HEK293T (cell line): ENCODE measurements around the gene MPRIP.

Source experiments
- CTCF ChIA-PET: fragments of 350-600 bp; formaldehyde crosslinking; extraction: SDS; loops from one replicate; lab custom pipeline; 2021; ENCODE audit warnings: antibody characterized with exemption, inconsistent platforms; lab: Yijun Ruan, JAX
- POLR2A ChIA-PET: fragments of 350-600 bp; formaldehyde crosslinking; extraction: SDS; loops from one replicate; lab custom pipeline; 2020; ENCODE audit warnings: antibody characterized with exemption, inconsistent platforms; lab: Yijun Ruan, JAX
- DNase-seq: peaks from one replicate; pipeline ENCODE4 v3.0.0; 2012; ENCODE audit warnings: mixed read lengths; ENCODE audit errors: extremely low spot score
- ARNT ChIP-seq: fragments of 450-650 bp; IDR thresholded peaks from 2 replicates; pipeline ENCODE4 v1.6.1; 2017; ENCODE audit warnings: mild to moderate bottlenecking
- BHLHE40 ChIP-seq: fragments of 450-650 bp; IDR thresholded peaks from 2 replicates; pipeline ENCODE4 v1.6.1; 2016; ENCODE audit warnings: mild to moderate bottlenecking, moderate library complexity, borderline replicate concordance
- CTBP1 ChIP-seq: fragments of 450-650 bp; IDR thresholded peaks from 2 replicates; pipeline ENCODE4 v1.6.1; 2016; ENCODE audit warnings: borderline replicate concordance
- ELF4 ChIP-seq: fragments of 450-650 bp; IDR thresholded peaks from 2 replicates; pipeline ENCODE4 v1.6.1; 2017; ENCODE audit warnings: antibody characterized with exemption
- FOXA1 ChIP-seq: fragments of 450-650 bp; IDR thresholded peaks from 2 replicates; pipeline ENCODE4 v1.6.1; 2016; ENCODE audit warnings: mild to moderate bottlenecking
- FOXK2 ChIP-seq: fragments of 450-650 bp; IDR thresholded peaks from 2 replicates; pipeline ENCODE4 v1.6.1; 2016; ENCODE audit warnings: mild to moderate bottlenecking
- FOXM1 ChIP-seq: fragments of 450-650 bp; IDR thresholded peaks from 2 replicates; pipeline ENCODE4 v1.6.1; 2017; ENCODE audit warnings: mild to moderate bottlenecking, borderline replicate concordance
- HDGF ChIP-seq: fragments of 450-650 bp; IDR thresholded peaks from 2 replicates; pipeline ENCODE4 v1.6.1; 2017; ENCODE audit warnings: antibody characterized with exemption, borderline replicate concordance
- L3MBTL2 ChIP-seq: fragments of 450-650 bp; conservative IDR thresholded peaks from 2 replicates; pipeline ENCODE4 v1.6.1; 2016; ENCODE audit warnings: mild to moderate bottlenecking
- LEF1 ChIP-seq: fragments of 450-650 bp; IDR thresholded peaks from 2 replicates; pipeline ENCODE4 v1.6.1; 2017; ENCODE audit warnings: mild to moderate bottlenecking, borderline replicate concordance
- NFRKB ChIP-seq: fragments of 450-650 bp; IDR thresholded peaks from 2 replicates; pipeline ENCODE4 v1.6.1; 2016; ENCODE audit warnings: mild to moderate bottlenecking, moderate library complexity
- PKNOX1 ChIP-seq: fragments of 450-650 bp; IDR thresholded peaks from 2 replicates; pipeline ENCODE4 v1.6.1; 2016
- SP1 ChIP-seq: fragments of 450-650 bp; IDR thresholded peaks from 2 replicates; pipeline ENCODE4 v1.6.1; 2017
- SUZ12 ChIP-seq: fragments of 450-650 bp; IDR thresholded peaks from 2 replicates; pipeline ENCODE4 v1.6.1; 2016; ENCODE audit warnings: mild to moderate bottlenecking
- TARDBP ChIP-seq: fragments of 450-650 bp; IDR thresholded peaks from 2 replicates; pipeline ENCODE4 v1.6.1; 2016
- ZNF384 ChIP-seq: fragments of 450-650 bp; IDR thresholded peaks from 2 replicates; pipeline ENCODE4 v1.6.1; 2016

The MPRIP gene

DNA sequence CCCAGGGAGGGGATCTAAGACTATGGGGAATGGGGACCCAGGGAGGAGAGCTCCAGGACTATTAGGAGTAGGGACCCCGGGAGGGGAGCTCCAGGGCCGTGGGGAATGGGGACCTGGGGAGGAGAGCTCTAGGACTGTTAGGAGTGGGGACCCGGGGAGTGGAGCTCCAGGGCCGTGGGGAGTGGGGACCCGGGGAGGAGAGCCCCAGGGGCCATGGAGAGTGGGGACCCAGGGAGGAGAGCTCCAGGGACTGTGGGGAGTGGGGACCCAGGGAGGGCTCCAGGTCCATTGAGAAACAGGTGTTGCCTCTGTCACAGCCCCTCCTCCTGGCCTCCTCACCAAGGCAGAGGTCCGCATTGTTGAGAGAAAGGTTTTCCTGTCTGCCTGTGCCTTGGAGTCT is 16.0 kb downstream of the MPRIP start:
- ChIA-PET POLR2A (no interaction called here), CTCF (interaction anchor here (0.6 kb wide), 1 partner anchor 12 kb away, joined by 5 read pairs; no protein-coding TSS in a partner anchor)

GRCh38 chr17:17059301-17059890 is 17.1 kb downstream of the MPRIP start:
- POLR2A ChIA-PET, result no interaction called here
- TF ChIP-seq FOXM1 (no peak), CTBP1 (no peak), L3MBTL2 (no peak)
- no peak for DNase-seq
- CTCF ChIA-PET, result no interaction called here

More for the DNA sequence above, 16.0 kb downstream of the MPRIP start:
- TF ChIP-seq NFRKB (no peak), ARNT (no peak), FOXM1 (no peak), FOXA1 (no peak), SP1 (no peak), ELF4 (no peak), BHLHE40 (no peak), HDGF (no peak), CTBP1 (no peak), SUZ12 (no peak), L3MBTL2 (no peak), LEF1 (no peak), PKNOX1 (no peak), ZNF384 (no peak), FOXK2 (no peak), TARDBP (no peak)
- DNase-seq, result no peak

DNA sequence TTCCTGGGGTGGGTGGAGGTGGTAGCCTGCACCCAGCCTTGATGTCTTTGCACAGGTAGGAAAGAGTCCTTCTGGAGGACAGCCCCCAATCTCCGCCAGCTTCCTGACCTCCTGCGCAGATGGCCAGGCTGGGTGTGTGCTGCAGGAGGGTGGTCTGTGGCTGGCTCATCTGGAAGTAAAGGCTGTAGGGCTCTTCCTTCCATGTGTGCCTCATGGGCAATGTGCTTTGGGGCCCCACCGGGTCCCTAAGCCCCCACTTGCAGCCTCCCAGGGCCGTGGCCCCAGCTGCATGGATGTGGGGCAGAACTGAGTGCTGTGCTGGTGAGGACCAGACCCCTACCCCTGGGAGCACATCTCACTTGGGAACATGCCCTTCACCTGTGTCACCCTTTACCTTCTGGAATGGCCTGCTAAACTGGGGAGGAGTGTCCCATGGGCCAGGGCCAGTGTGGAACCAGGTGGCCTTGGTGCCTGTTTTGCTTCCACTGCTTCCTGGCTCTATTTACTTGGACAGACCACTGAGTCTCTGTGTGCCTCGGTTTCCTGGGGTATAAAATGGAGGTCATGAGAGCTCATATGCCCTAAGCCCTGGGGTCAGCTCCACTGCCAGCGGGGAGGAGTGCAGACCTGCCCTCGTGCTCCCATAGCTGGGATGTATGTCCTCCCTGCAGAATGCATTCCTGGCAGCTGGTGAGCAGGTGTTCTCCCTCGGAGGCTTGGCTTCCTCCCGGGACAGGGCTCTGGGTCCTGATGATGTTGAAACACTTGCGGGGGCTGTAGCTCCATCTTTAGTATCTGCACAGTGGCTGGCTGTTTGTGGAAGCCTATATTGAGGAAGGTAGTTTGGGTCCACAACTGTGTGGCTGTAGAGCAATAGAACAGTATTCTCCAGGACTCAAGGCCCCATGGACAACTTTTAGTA is 18.0 kb downstream of the MPRIP start:
- ChIA-PET CTCF (no interaction called here), POLR2A (no interaction called here)
- DNase-seq, result no peak
- TF ChIP-seq ARNT, result no peak
- TF ChIP-seq ZNF384, result no peak
- TF ChIP-seq SUZ12, result no peak
- TF ChIP-seq HDGF, result no peak
- TF ChIP-seq CTBP1, result no peak
- TF ChIP-seq LEF1, result no peak
- TF ChIP-seq L3MBTL2, result no peak

- POLR2A ChIA-PET, result no interaction called here
- no peak for DNase-seq
- CTCF ChIA-PET, result no interaction called here
- TF ChIP-seq LEF1, result no peak
- TF ChIP-seq SUZ12, result no peak
- TF ChIP-seq TARDBP, result no peak
- no peak for TF ChIP-seq HDGF
- TF ChIP-seq FOXA1, result no peak
- no peak for TF ChIP-seq FOXK2
- TF ChIP-seq BHLHE40, result no peak
- TF ChIP-seq PKNOX1, result no peak
- TF ChIP-seq ELF4, result no peak
- no peak for TF ChIP-seq NFRKB
- TF ChIP-seq ZNF384, result no peak
- no peak for TF ChIP-seq CTBP1
Observed at GRCh38 chr17:17060930-17061329, 18.7 kb downstream of the MPRIP start.

DNA sequence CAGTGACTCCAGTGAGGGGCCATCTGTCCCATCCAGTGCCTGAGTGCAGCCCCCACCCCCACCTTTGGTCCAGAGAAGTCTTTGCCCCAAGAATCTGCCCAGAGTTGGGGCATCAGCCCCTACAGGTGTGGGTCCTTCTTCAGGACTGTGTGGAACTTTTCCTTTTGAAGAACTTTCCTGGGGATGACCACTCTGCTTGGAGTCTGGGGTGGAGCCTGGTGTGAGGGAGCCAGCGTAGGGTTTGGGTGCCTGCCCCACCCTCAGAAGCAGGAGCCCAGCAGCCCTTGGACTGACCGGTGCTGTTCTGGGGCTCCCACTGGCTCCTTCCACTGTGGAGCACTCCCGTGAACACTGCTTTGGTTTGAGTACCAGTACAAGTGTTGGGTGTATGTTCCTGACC is 19.3 kb downstream of the MPRIP start:
- POLR2A ChIA-PET, result no interaction called here
- CTCF ChIA-PET, result no interaction called here
- no peak for DNase-seq
- TF ChIP-seq CTBP1 (no peak), BHLHE40 (no peak), TARDBP (no peak), HDGF (no peak), SP1 (no peak), ARNT (no peak), NFRKB (no peak), LEF1 (no peak), SUZ12 (no peak), ELF4 (no peak), L3MBTL2 (no peak)

- TF ChIP-seq L3MBTL2, result no peak
- no peak for TF ChIP-seq ELF4
- no peak for TF ChIP-seq NFRKB
- TF ChIP-seq FOXA1, result no peak
- TF ChIP-seq LEF1, result no peak
- no peak for TF ChIP-seq BHLHE40
- no peak for TF ChIP-seq FOXM1
- no peak for TF ChIP-seq PKNOX1
- no peak for TF ChIP-seq TARDBP
- TF ChIP-seq CTBP1, result no peak
- no peak for TF ChIP-seq ARNT
- no peak for TF ChIP-seq FOXK2
- no peak for TF ChIP-seq SP1
- no peak for TF ChIP-seq ZNF384
- POLR2A ChIA-PET, result no interaction called here
- CTCF ChIA-PET, result no interaction called here
- DNase-seq, result no peak
Observed at GRCh38 chr17:17062356-17062755, 20.1 kb downstream of the MPRIP start.
